ENCODE data around the gene ZNF516. TPM values are rescaled to one million over a fixed set of nuclear protein-coding genes. Genes with fewer than 3 reads are reported as not detected.

Gene ZNF516
- total RNA-seq, 3 donors from 2014 or later (not counting 1 experiment from before 2014, with no cell fraction given), result 49.1 to 60.0 (median 52.4) TPM

DNA sequence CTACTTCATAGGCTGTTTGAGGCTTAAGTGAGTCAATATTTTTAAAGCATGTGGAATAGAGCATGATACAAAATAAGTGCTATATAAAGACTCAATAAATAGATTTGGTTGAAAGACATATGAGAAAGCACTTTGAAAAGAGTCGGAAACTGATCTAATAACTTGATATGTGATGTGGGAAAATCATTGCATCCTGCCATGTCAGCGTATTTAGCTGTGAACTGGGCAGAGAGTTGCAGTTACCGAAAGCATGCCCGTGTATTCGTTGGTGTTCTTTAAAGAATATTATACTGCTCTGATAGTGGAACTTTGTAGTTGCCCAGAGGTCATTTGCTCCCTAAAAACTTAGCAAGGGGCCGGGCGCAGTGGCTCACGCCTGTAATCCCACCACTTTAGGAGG lies 37.8 kb upstream of the ZNF516 start:
- no peak overlapping the region for H3K4me3 Mint-ChIP-seq
- ATAC-seq (no peak), DNase-seq (no peak)
- WGBS (ENCODE audit: insufficient coverage), result 90% methylated on average over 8 of the region's 8 CpGs
- H3K36me3 ChIP-seq (ENCODE audit: control insufficient read depth, insufficient read depth, low read length), result no peaks in the 10 kb centered on the region
- H3K9me3 ChIP-seq (ENCODE audit: control insufficient read depth, insufficient read depth, low read length), result no peaks in the 10 kb centered on the region
- no peak overlapping the region for H3K4me3 ChIP-seq (ENCODE audit: low read length)
- H3K4me1 Mint-ChIP-seq, result peaks cover 9 to 16% of the 10 kb centered on the region in 2 donors
- intact Hi-C loops (cut with micrococcal nuclease), result no loop called here
- H3K27ac Mint-ChIP-seq, result no peak overlapping the region
- no peaks in the 10 kb centered on the region for H3K36me3 Mint-ChIP-seq
- TF ChIP-seq, protein P1, sequence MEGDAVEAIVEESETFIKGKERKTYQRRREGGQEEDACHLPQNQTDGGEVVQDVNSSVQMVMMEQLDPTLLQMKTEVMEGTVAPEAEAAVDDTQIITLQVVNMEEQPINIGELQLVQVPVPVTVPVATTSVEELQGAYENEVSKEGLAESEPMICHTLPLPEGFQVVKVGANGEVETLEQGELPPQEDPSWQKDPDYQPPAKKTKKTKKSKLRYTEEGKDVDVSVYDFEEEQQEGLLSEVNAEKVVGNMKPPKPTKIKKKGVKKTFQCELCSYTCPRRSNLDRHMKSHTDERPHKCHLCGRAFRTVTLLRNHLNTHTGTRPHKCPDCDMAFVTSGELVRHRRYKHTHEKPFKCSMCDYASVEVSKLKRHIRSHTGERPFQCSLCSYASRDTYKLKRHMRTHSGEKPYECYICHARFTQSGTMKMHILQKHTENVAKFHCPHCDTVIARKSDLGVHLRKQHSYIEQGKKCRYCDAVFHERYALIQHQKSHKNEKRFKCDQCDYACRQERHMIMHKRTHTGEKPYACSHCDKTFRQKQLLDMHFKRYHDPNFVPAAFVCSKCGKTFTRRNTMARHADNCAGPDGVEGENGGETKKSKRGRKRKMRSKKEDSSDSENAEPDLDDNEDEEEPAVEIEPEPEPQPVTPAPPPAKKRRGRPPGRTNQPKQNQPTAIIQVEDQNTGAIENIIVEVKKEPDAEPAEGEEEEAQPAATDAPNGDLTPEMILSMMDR (IDR thresholded peaks at IDR 0.05), result no peak
- no peaks in the 10 kb centered on the region for H3K27me3 ChIP-seq (ENCODE audit: control insufficient read depth, insufficient read depth, low read length)
- peaks cover 12% of the 10 kb centered on the region for H3K4me1 ChIP-seq (ENCODE audit: control insufficient read depth, insufficient read depth, low read length)
- no peak overlapping the region for H3K27ac ChIP-seq (ENCODE audit: low read length)
- H3K9me3 Mint-ChIP-seq, result no peaks in the 10 kb centered on the region
- H3K27me3 Mint-ChIP-seq (ENCODE audit: low read depth in 2 of 2), result peaks cover 2 to 6% of the 10 kb centered on the region in 2 donors

GRCh38 chr18:76530846-76531245 lies 35.8 kb upstream of the ZNF516 start:
- Mint-ChIP-seq H3K36me3 (no peaks in the 10 kb centered on the region), H3K4me3 (no peak overlapping the region), H3K4me1 (peaks cover 9 to 16% of the 10 kb centered on the region in 2 donors), H3K27ac (no peak overlapping the region), H3K27me3 (ENCODE audit: low read depth in 2 of 2) (peaks cover 12 to 13% of the 10 kb centered on the region in 2 donors), H3K9me3 (no peaks in the 10 kb centered on the region)
- Histone ChIP-seq H3K4me3 (ENCODE audit: low read length) (no peak overlapping the region), H3K27me3 (ENCODE audit: control insufficient read depth, insufficient read depth, low read length) (peaks cover 2% of the 10 kb centered on the region), H3K9me3 (ENCODE audit: control insufficient read depth, insufficient read depth, low read length) (no peaks in the 10 kb centered on the region), H3K4me1 (ENCODE audit: control insufficient read depth, insufficient read depth, low read length) (peaks cover 12% of the 10 kb centered on the region), H3K36me3 (ENCODE audit: control insufficient read depth, insufficient read depth, low read length) (no peaks in the 10 kb centered on the region), H3K27ac (ENCODE audit: low read length) (no peak overlapping the region)
- TF ChIP-seq, protein P1 (IDR thresholded peaks at IDR 0.05), result no peak
- DNase-seq (no peak), ATAC-seq (no peak)
- intact Hi-C loops (cut with micrococcal nuclease), result no loop called here
- 80% methylated on average over 5 of the region's 9 CpGs for WGBS (ENCODE audit: insufficient coverage)

DNA sequence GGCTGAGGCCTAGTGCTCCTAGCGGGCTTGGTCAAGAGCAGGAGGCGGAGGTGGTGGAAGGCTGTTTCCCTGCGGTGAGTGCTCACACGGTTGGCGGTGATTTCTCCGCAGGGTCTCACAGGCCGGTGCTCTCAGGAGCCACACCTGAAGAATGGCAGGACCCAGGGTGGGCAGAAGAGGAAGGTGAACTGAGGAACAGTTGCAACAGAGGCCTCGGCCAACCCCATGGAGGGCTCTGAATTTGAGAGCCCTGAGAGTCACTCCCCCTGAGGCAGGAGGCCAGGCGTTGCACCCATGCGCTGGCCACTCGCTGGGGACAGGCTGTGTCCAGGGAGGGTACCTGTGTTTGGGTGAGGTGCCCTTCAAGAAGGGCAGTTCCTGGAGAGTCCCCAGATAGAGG lies 35.3 kb upstream of the ZNF516 start:
- TF ChIP-seq, protein P1 (IDR thresholded peaks at IDR 0.05), result no peak
- peaks cover 11 to 17% of the 10 kb centered on the region in 2 donors for H3K4me1 Mint-ChIP-seq
- ATAC-seq, result no peak

GRCh38 chr18:76529433-76529811 lies 34.4 kb upstream of the ZNF516 start:
- Mint-ChIP-seq H3K27ac (peak overlapping the region in 1 of 2 donors; percentile 35), H3K4me1 (peaks cover 16 to 22% of the 10 kb centered on the region in 2 donors), H3K27me3 (ENCODE audit: low read depth in 2 of 2) (peaks cover 16 to 22% of the 10 kb centered on the region in 2 donors), H3K36me3 (no peaks in the 10 kb centered on the region), H3K9me3 (no peaks in the 10 kb centered on the region), H3K4me3 (peak overlapping the region; percentile 90)
- Histone ChIP-seq H3K4me3 (ENCODE audit: low read length) (no peak overlapping the region), H3K4me1 (ENCODE audit: control insufficient read depth, insufficient read depth, low read length) (peaks cover 12% of the 10 kb centered on the region), H3K9me3 (ENCODE audit: control insufficient read depth, insufficient read depth, low read length) (no peaks in the 10 kb centered on the region), H3K27ac (ENCODE audit: low read length) (no peak overlapping the region), H3K36me3 (ENCODE audit: control insufficient read depth, insufficient read depth, low read length) (no peaks in the 10 kb centered on the region), H3K27me3 (ENCODE audit: control insufficient read depth, insufficient read depth, low read length) (peaks cover 6% of the 10 kb centered on the region)
- TF ChIP-seq, protein P1 (IDR thresholded peaks at IDR 0.05), result no peak
- DNase-seq, result no peak
- intact Hi-C loops (cut with micrococcal nuclease), result no loop called here
- no peak for ATAC-seq
- 89% methylated on average over 23 of the region's 23 CpGs for WGBS (ENCODE audit: insufficient coverage)

More for the DNA sequence above, 35.3 kb upstream of the ZNF516 start:
- Histone ChIP-seq H3K27ac (ENCODE audit: low read length) (no peak overlapping the region), H3K4me1 (ENCODE audit: control insufficient read depth, insufficient read depth, low read length) (peaks cover 12% of the 10 kb centered on the region), H3K4me3 (ENCODE audit: low read length) (no peak overlapping the region), H3K36me3 (ENCODE audit: control insufficient read depth, insufficient read depth, low read length) (no peaks in the 10 kb centered on the region), H3K27me3 (ENCODE audit: control insufficient read depth, insufficient read depth, low read length) (peaks cover 2% of the 10 kb centered on the region), H3K9me3 (ENCODE audit: control insufficient read depth, insufficient read depth, low read length) (no peaks in the 10 kb centered on the region)
- H3K36me3 Mint-ChIP-seq, result no peaks in the 10 kb centered on the region
- DNase-seq, result no peak
- no peaks in the 10 kb centered on the region for H3K9me3 Mint-ChIP-seq
- no peak overlapping the region for H3K4me3 Mint-ChIP-seq
- no peak overlapping the region for H3K27ac Mint-ChIP-seq
- intact Hi-C loops (cut with micrococcal nuclease), result no loop called here
- 99% methylated on average over 11 of the region's 11 CpGs for WGBS (ENCODE audit: insufficient coverage)
- H3K27me3 Mint-ChIP-seq (ENCODE audit: low read depth in 2 of 2), result peaks cover 12 to 17% of the 10 kb centered on the region in 2 donors
